GM12873 (cell line): ENCODE data around the gene HCN2.

Experiments
- TF ChIP-seq, protein P1 (sequence below): IDR thresholded peaks from 2 replicates; pipeline ENCODE4 v1.5.1; 2012; ENCODE audit warnings: low read depth, mild to moderate bottlenecking, moderate library complexity, low read length, control low read depth; ENCODE audit not compliant: insufficient read depth; ENCODE audit errors: missing control alignments

Gene HCN2

DNA sequence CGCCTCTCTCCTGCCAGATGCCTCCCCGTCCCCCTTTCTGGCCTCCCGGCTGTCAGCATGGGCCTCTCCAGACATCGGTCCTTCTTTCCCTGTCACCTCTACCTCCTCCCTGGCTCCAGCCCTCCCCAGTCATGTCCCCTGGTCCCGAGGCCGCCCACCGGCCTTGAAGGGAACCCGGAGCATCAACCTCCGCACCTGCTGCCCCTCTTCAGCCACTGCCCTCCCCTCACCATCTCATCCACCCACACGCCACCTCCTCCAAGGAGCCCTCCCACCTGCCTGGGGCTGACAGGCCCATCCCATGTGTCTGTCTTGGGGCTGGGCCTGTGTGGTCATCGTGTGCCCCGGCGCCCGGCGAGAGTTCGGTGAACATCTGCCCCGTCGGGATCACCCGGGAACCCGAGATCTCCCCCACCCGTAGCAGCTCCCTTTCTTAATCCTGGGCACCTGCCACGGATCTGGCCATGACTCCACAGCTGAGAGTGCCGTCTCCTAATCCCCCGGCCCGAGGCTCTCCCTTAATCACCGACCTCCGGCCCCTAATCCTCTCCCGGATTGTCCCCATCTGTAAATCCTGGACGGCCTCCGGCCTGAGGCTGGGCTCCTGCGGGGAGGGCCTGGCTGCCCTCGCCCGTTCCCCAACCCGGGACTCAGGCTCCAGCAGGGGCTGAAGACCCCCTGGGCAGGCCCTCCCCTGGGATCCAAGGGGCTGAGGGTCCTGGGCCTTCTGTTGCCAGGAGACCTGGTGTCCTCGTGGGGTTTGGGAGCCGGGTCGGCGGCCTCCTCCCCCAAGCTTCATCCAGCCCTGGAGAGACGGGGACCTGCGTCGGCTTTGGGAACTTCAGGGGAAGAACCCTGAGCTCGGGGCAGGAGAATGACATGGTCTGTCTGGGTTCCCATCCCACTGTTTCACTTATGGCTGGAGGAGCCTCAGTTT lies 5.9 kb downstream of the HCN2 start:
- TF ChIP-seq, protein P1, sequence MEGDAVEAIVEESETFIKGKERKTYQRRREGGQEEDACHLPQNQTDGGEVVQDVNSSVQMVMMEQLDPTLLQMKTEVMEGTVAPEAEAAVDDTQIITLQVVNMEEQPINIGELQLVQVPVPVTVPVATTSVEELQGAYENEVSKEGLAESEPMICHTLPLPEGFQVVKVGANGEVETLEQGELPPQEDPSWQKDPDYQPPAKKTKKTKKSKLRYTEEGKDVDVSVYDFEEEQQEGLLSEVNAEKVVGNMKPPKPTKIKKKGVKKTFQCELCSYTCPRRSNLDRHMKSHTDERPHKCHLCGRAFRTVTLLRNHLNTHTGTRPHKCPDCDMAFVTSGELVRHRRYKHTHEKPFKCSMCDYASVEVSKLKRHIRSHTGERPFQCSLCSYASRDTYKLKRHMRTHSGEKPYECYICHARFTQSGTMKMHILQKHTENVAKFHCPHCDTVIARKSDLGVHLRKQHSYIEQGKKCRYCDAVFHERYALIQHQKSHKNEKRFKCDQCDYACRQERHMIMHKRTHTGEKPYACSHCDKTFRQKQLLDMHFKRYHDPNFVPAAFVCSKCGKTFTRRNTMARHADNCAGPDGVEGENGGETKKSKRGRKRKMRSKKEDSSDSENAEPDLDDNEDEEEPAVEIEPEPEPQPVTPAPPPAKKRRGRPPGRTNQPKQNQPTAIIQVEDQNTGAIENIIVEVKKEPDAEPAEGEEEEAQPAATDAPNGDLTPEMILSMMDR: no peak

- TF ChIP-seq, protein P1: no peak
Measured at GRCh38 chr19:596263-596655, 6.6 kb downstream of the HCN2 start.

DNA sequence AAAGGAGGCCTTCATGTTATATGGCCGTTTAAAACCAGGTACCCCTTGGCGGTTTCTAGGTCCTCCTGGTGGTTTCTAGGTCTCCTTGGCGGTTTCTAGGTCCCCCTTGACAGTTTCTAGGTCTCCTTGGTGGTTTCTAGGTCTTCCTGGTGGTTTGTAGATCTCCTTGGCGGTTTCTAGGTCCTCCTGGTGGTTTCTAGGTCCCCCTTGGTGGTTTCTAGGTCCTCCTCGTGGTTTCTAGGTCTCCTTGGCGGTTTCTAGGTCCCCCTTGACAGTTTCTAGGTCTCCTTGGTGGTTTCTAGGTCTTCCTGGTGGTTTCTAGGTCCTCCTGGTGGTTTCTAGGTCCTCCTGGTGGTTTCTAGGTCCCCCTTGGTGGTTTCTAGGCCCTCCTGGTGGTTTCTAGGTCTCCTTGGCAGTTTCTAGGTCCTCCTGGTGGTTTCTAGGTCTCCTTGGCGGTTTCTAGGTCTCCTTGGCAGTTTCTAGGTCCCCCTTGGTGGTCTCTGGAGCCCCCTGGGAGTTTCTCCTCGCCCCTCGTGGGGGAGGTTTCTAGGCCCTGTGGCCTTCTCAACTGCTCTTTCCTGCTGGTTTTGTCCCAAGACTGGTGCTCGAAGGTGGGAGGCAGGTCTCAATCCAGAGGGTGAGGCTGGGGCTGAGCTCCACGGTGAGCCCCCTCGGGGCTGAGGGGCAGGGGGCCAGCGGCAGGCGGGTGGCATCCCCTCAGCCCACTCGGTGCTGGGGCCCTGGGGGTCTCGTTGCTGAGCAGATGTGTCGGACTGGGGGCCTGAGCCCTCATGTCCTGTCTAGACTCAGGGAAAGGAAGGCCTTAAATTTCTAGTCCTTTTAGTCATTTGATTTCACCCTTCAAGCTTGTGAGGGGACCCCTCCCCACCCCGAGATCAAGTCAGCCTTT lies 8.0 kb downstream of the HCN2 start:
- TF ChIP-seq, protein P1: no peak

DNA sequence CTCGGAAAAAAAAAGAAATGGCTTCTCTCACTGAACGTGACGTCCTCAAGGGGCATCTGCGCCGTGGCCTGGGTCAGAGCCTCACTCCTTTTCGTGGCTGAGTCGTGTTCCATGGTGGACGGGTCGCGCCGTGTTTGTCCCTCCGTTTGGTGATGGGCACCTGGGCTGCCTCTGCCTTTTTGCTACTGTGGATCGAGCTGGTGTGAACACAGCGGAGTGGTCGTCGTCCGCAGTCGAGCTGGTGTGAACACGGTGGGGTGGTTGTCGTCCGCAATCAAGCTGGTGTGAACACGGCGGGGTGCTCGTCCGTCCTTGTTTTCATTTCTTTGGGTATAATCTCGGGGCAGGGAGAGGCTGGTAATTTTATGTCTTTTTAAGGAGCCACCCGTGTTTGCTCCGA lies 11.6 kb downstream of the HCN2 start:
- TF ChIP-seq, protein P1: no peak

- TF ChIP-seq, protein P1: no peak
Measured at GRCh38 chr19:601790-602189, 12.1 kb downstream of the HCN2 start.

GRCh38 chr19:602391-603301 lies 13.0 kb downstream of the HCN2 start:
- TF ChIP-seq, protein P1: no peak
